ENCODE measurements around the gene ZFHX3.

ZFHX3 gene

DNA sequence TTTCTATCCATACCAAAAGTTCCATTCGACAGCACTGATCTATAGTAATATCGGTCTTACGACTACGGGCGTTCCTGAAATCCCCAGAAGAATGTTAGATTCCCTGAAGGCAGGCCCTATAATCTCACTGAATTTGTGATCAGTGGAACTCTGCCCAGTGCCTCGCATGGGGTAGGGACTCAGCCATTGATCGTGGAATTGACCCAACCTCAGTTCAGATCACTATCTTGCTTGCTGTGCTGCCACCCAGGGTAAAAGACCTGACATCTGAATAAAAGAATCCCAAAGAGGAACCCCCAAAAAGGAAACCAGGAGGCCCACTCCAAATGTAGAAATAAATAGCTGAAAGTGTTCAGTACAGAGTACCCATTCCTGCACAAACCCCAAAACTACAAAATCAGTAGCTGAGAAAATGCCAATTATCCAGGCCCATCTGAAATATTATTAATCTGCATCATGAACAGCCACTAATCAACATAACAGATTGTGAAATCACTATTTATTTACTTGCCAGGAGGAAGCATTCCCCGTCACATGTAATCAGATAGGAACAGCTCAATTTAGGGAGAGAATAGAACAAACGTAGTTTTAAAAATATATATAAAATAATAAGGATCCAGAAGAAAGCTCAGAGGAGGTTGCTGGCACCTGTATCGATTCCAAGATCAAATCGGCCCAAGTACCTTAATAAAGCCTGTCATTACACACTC lies 221.9 kb downstream of the ZFHX3 start:
- H3K9ac ChIP-seq (ENCODE audit: low read depth, low read length): no peak overlapping the region
- 93% methylated on average over 9 of the region's 11 CpGs for WGBS
- H3K27ac ChIP-seq (ENCODE audit: low read depth, low read length): no peak overlapping the region
- no peak overlapping the region for H3K4me3 ChIP-seq (ENCODE audit: low read length)
- H3K36me3 ChIP-seq (ENCODE audit: insufficient read depth, low read length): no peaks in the 10 kb centered on the region
- H3K27me3 ChIP-seq (ENCODE audit: insufficient read depth, low read length): no peaks in the 10 kb centered on the region
- H3K4me1 ChIP-seq (ENCODE audit: insufficient read depth, low read length): no peaks in the 10 kb centered on the region
- no peaks in the 10 kb centered on the region for H3K9me3 ChIP-seq (ENCODE audit: insufficient read depth, low read depth, low read length)

DNA sequence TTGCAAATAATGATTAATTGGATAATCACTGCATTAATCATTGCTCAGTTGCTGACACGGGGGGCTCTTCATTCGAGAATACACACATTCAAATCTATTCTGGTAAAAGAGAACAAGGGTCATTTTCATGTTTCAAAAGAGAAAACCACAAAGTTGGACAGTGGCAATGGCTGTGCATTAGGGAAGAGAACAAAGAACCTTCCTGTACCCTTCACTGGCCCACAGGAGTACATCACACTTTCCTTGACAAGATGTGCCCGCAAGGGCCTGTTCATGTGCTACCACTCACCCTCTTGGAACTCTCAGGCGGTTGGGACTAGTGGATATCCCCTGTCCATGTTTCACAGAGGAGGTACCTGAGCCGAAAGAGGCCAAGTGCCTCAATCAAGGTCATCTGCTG lies 223.2 kb downstream of the ZFHX3 start:
- Histone ChIP-seq H3K4me3 (ENCODE audit: low read length) (no peak overlapping the region), H3K4me1 (ENCODE audit: insufficient read depth, low read length) (no peaks in the 10 kb centered on the region), H3K27ac (ENCODE audit: low read depth, low read length) (no peak overlapping the region), H3K27me3 (ENCODE audit: insufficient read depth, low read length) (no peaks in the 10 kb centered on the region), H3K36me3 (ENCODE audit: insufficient read depth, low read length) (no peaks in the 10 kb centered on the region), H3K9ac (ENCODE audit: low read depth, low read length) (no peak overlapping the region), H3K9me3 (ENCODE audit: insufficient read depth, low read depth, low read length) (no peaks in the 10 kb centered on the region)
- WGBS: 94% methylated on average over 5 of the region's 5 CpGs

DNA sequence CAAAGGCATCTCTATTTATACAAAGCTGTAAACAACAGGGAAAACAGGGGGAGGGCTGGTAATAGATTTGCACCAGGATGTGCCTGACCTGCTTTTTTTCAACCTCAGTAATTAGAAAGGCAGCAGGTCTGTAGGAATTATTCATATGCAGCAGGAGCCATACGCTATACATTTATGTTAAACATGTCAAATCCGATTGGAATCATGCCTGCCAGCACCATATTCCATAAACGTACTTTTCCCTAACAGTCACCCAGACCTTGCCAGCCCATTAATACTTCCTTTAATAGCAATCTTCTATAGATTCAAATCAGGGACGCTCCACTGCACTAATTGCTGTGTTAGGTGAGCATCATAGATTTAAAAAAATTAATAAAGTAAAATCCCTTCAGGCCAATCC lies 223.9 kb downstream of the ZFHX3 start:
- no peak overlapping the region for H3K9ac ChIP-seq (ENCODE audit: low read depth, low read length)
- H3K36me3 ChIP-seq (ENCODE audit: insufficient read depth, low read length): no peaks in the 10 kb centered on the region
- H3K4me3 ChIP-seq (ENCODE audit: low read length): no peak overlapping the region
- WGBS: 98% methylated on average over 3 of the region's 4 CpGs
- no peaks in the 10 kb centered on the region for H3K27me3 ChIP-seq (ENCODE audit: insufficient read depth, low read length)
- no peaks in the 10 kb centered on the region for H3K9me3 ChIP-seq (ENCODE audit: insufficient read depth, low read depth, low read length)
- no peak overlapping the region for H3K27ac ChIP-seq (ENCODE audit: low read depth, low read length)
- H3K4me1 ChIP-seq (ENCODE audit: insufficient read depth, low read length): no peaks in the 10 kb centered on the region

DNA sequence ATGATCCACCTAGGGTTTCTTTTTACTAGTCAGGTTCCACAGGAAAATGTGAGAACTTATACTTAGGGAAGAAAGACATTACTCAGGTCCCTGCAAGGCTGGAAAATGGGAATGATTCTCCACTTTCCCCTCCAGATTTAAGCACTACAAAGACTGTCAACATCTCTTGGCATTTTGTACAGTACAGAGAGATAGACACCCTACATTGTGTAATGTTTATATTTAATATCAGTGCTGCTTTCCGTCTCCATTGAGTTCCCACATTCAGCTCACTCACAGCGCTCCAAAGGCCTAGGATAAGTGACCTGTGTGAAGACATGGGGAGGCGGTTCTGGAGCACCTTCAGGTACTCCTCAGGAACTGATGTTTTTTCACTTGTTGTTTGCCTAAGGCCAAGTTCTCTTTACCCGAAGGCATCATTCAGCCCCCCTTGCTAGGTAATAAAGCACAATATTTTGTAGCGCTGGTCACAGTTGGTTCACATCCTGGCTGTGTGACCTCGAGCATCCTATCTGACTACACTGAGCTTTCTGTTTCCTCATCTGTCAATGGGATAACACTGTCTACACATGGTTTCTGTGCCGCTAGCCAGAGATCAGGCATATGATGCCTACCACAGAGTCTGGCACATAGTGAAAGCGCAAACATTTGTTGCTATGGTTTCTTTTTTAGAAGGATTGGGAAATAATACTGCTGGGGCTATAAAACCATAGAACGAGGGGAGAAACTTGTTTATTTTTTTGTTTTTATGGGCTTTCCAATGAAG lies 226.6 kb downstream of the ZFHX3 start:
- Histone ChIP-seq H3K36me3 (ENCODE audit: insufficient read depth, low read length) (no peaks in the 10 kb centered on the region), H3K27me3 (ENCODE audit: insufficient read depth, low read length) (no peaks in the 10 kb centered on the region), H3K9me3 (ENCODE audit: insufficient read depth, low read depth, low read length) (no peaks in the 10 kb centered on the region), H3K27ac (ENCODE audit: low read depth, low read length) (no peak overlapping the region), H3K9ac (ENCODE audit: low read depth, low read length) (no peak overlapping the region), H3K4me1 (ENCODE audit: insufficient read depth, low read length) (no peaks in the 10 kb centered on the region), H3K4me3 (ENCODE audit: low read length) (no peak overlapping the region)
- WGBS: 95% methylated on average over 9 of the region's 9 CpGs

DNA sequence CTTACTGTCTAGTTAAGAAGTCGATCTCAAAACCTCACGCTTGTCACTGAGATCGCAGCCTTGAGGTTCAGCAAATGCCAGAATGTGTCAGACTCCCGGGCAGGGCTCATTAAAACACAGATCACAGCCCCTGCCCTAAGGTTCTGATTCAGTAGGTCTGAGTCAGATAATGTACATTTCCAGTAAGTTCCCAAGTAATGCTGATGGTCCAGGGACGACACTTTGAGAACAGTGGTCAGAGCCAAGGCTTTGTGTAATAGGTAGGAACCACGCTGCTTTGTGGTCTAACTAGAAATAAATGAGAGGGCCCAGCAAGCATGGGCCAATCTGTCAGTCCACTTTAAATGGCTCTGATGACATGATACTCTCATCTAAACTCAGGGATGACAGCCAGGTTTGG lies 228.6 kb downstream of the ZFHX3 start:
- 91% methylated on average over 6 of the region's 6 CpGs for WGBS
- Histone ChIP-seq H3K4me1 (ENCODE audit: insufficient read depth, low read length) (no peaks in the 10 kb centered on the region), H3K36me3 (ENCODE audit: insufficient read depth, low read length) (no peaks in the 10 kb centered on the region), H3K9ac (ENCODE audit: low read depth, low read length) (no peak overlapping the region), H3K9me3 (ENCODE audit: insufficient read depth, low read depth, low read length) (no peaks in the 10 kb centered on the region), H3K4me3 (ENCODE audit: low read length) (no peak overlapping the region), H3K27ac (ENCODE audit: low read depth, low read length) (no peak overlapping the region), H3K27me3 (ENCODE audit: insufficient read depth, low read length) (no peaks in the 10 kb centered on the region)

DNA sequence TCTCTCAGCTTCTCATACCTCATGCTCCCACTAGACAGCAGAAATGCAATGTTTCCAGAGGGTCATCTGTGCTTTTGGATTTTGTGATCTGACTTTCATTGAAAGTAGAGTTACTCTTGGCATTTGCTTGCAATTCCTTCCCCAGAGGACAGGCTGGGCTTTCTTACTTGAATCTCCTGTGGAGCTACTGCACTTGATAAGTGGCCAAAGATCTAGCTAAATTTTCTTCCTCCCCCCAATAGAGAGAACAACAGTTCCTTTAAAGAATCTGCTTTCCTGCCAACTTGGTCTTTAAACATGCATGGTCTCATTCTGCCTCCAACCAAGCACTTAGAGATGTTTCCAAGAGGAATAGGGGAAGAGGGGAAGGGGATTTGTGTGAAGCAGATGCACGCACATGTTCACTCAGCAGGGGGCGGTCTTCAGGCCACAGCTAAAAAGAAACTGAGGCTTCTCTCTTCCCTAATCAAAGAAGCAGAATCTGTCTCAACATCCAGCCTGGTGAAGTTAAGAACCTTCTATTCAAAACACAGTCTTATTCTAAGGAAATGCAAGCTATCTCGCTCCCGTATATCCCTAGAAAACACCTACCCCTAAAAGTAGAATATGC lies 229.6 kb downstream of the ZFHX3 start:
- H3K27me3 ChIP-seq (ENCODE audit: insufficient read depth, low read length): no peaks in the 10 kb centered on the region
- 82% methylated on average over 4 of the region's 4 CpGs for WGBS

DNA sequence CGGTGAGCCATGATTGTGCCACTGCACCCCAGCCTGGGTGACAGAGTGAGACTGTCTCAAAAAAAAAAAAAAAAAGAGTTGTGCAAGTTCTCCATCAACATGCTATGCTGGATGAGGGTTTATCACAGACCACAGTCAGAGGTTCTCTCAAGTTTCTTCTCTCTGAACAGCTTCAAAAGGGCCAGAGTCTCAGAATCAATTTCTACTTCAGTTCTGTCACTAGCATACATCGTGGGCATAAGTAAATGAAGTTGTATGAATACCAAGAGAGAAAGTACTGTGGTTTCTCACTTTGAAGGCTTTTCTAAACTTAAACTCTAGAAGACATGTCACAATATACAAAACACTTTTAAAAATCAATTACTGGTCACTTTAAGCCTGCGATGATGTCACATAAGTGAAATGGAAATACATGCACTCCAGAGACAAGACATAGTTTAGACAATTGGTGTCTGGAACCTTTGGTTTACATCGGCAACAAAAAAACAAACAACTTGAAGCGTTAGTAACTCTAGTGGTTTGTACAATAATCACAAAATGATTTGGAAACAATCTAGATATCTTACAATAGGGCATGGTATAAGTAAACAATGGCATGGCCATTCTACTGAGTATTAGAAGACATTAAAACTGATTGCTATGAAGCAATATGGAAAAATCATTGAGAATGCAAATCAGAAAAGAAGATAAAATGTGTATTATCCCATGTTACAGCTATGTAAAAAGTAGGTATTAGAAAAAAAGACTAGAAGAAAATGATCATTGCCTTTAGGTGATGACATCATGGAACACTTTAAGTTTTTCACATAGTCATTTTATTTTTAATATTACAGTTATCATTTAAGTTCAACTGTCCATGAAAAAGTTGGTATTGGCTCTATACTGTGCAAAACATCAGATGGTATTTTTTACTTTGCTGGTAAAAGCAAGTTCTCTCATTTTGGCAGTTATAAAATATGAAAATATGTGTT lies 232.3 kb downstream of the ZFHX3 start:
- 99% methylated on average over 4 of the region's 5 CpGs for WGBS
- Histone ChIP-seq H3K27ac (ENCODE audit: low read depth, low read length) (no peak overlapping the region), H3K4me3 (ENCODE audit: low read length) (no peak overlapping the region), H3K9ac (ENCODE audit: low read depth, low read length) (no peak overlapping the region), H3K27me3 (ENCODE audit: insufficient read depth, low read length) (no peaks in the 10 kb centered on the region), H3K9me3 (ENCODE audit: insufficient read depth, low read depth, low read length) (no peaks in the 10 kb centered on the region), H3K36me3 (ENCODE audit: insufficient read depth, low read length) (no peaks in the 10 kb centered on the region), H3K4me1 (ENCODE audit: insufficient read depth, low read length) (no peaks in the 10 kb centered on the region)

More for the DNA sequence above, 229.6 kb downstream of the ZFHX3 start:
- Histone ChIP-seq H3K4me3 (ENCODE audit: low read length) (no peak overlapping the region), H3K9me3 (ENCODE audit: insufficient read depth, low read depth, low read length) (no peaks in the 10 kb centered on the region), H3K27ac (ENCODE audit: low read depth, low read length) (no peak overlapping the region), H3K4me1 (ENCODE audit: insufficient read depth, low read length) (no peaks in the 10 kb centered on the region), H3K36me3 (ENCODE audit: insufficient read depth, low read length) (no peaks in the 10 kb centered on the region), H3K9ac (ENCODE audit: low read depth, low read length) (no peak overlapping the region)

DNA sequence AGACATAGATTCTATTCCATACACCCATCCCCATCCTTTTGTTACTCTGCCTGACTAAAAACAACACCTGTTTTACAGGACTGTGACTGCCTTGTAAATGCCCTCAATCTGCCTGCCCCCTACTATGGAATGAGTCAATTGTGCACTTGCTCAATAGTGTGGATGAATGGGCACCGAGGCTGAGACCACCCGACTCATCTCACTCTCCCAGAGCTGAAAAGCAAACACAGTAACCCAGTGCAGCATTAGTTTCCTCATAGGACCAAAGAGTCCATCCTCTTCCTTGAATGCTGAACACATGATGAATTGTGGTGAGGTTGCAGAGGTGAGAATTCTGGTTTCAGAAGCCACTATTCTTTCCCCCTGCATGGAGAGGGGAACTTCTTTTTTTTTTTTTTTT lies 233.7 kb downstream of the ZFHX3 start:
- Histone ChIP-seq H3K9me3 (ENCODE audit: insufficient read depth, low read depth, low read length) (no peaks in the 10 kb centered on the region), H3K9ac (ENCODE audit: low read depth, low read length) (no peak overlapping the region), H3K4me3 (ENCODE audit: low read length) (no peak overlapping the region), H3K27ac (ENCODE audit: low read depth, low read length) (no peak overlapping the region), H3K4me1 (ENCODE audit: insufficient read depth, low read length) (no peaks in the 10 kb centered on the region), H3K27me3 (ENCODE audit: insufficient read depth, low read length) (no peaks in the 10 kb centered on the region), H3K36me3 (ENCODE audit: insufficient read depth, low read length) (no peaks in the 10 kb centered on the region)
- 83% methylated on average over 2 of the region's 2 CpGs for WGBS

DNA sequence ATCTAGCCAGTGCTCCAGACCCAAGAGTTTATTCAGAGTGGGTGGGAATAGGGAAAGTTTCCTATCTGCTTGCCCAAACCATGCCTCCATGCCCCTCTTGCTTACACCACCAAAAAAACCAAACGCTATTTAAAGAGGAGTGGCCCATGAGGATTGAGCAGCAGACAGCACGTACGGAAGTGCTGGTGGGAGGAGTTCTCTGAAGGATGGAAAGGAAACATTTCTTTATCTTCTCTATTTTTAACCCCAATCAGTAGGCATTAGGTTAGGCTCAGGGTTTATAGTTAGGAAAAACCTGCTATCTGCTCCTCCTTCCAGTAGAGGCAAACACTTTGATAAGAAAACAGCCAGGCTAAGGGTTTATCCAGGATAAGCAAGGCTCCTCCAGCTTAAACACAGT lies 235.3 kb downstream of the ZFHX3 start:
- H3K4me1 ChIP-seq (ENCODE audit: insufficient read depth, low read length): no peaks in the 10 kb centered on the region
- no peak overlapping the region for H3K27ac ChIP-seq (ENCODE audit: low read depth, low read length)
- H3K9ac ChIP-seq (ENCODE audit: low read depth, low read length): no peak overlapping the region
- no peak overlapping the region for H3K4me3 ChIP-seq (ENCODE audit: low read length)
- 100% methylated on average over 3 of the region's 3 CpGs for WGBS
- H3K36me3 ChIP-seq (ENCODE audit: insufficient read depth, low read length): no peaks in the 10 kb centered on the region
- no peaks in the 10 kb centered on the region for H3K27me3 ChIP-seq (ENCODE audit: insufficient read depth, low read length)
- no peaks in the 10 kb centered on the region for H3K9me3 ChIP-seq (ENCODE audit: insufficient read depth, low read depth, low read length)

DNA sequence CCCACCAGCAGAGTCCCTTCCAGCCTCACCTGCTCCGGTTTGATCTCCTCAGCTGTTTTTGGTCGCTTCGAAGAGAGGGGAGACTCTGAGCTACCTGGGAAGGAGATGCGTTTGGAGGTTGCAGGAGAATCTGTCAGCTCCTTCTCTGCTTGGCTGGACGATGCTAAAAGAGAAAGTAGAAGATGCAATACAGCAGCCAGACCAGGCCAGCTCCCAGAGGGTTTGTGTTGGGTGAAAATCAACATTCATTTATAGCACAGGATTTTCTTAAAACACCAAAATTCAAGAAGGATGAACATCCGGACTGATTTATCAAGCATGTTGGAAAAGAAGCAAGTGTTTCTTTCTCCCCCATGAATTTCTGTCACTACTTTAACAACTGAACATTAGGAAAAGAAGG lies 236.1 kb downstream of the ZFHX3 start:
- Histone ChIP-seq H3K4me1 (ENCODE audit: insufficient read depth, low read length) (no peaks in the 10 kb centered on the region), H3K9ac (ENCODE audit: low read depth, low read length) (no peak overlapping the region), H3K36me3 (ENCODE audit: insufficient read depth, low read length) (no peaks in the 10 kb centered on the region; the same call in 1 of the 2 replicates), H3K9me3 (ENCODE audit: insufficient read depth, low read depth, low read length) (no peaks in the 10 kb centered on the region), H3K27me3 (ENCODE audit: insufficient read depth, low read length) (no peaks in the 10 kb centered on the region), H3K27ac (ENCODE audit: low read depth, low read length) (no peak overlapping the region), H3K4me3 (ENCODE audit: low read length) (no peak overlapping the region)
- 100% methylated on average over 6 of the region's 6 CpGs for WGBS
